GM23248 (cell line): ENCODE measurements around the gene ELANE. TPM values are rescaled to one million over a fixed set of nuclear protein-coding genes. Genes with fewer than 3 reads are reported as not detected.

Experiments used
- DNase-seq: peaks from one replicate; pipeline ENCODE4 v3.0.0-alpha.2; 2015
- H2AFZ ChIP-seq: fragments of 200-600 bp; sonication (generic); 2 replicates; pipeline ENCODE4 v1.6.1; 2016; ENCODE audit warnings: antibody characterized with exemption
- H3F3A ChIP-seq: fragments of 200-600 bp; sonication (generic); 2 replicates; pipeline ENCODE4 v1.6.1; 2016; ENCODE audit warnings: mild to moderate bottlenecking, antibody characterized with exemption, mixed run types; ENCODE audit not compliant: insufficient read depth
- H3K27ac ChIP-seq: fragments of 200-600 bp; sonication (generic); 2 replicates; pipeline ENCODE4 v1.5.1; 2016; ENCODE audit warnings: mild to moderate bottlenecking
- H3K27me3 ChIP-seq: fragments of 200-600 bp; sonication (generic); replicated peaks from 2 replicates; pipeline ENCODE4 v1.6.1; 2016; ENCODE audit warnings: mild to moderate bottlenecking; ENCODE audit not compliant: insufficient read depth
- H3K36me3 ChIP-seq: fragments of 200-600 bp; sonication (generic); 2 replicates; pipeline ENCODE4 v1.6.1; 2016; ENCODE audit warnings: low read depth, mild to moderate bottlenecking
- H3K4me1 ChIP-seq: fragments of 200-600 bp; sonication (generic); 2 replicates; pipeline ENCODE4 v1.6.1; 2016; ENCODE audit warnings: mild to moderate bottlenecking; ENCODE audit not compliant: insufficient read depth
- H3K4me2 ChIP-seq: fragments of 200-600 bp; sonication (generic); one replicate; pipeline ENCODE4 v1.6.1; 2016; ENCODE audit warnings: mild to moderate bottlenecking; ENCODE audit not compliant: unreplicated experiment
- H3K4me3 ChIP-seq: fragments of 200-600 bp; sonication (generic); 2 replicates; pipeline ENCODE4 v1.5.1; 2016; ENCODE audit warnings: mild to moderate bottlenecking
- H3K79me2 ChIP-seq: fragments of 200-600 bp; sonication (generic); 2 replicates; pipeline ENCODE4 v1.6.1; 2016; ENCODE audit warnings: mild to moderate bottlenecking; ENCODE audit not compliant: insufficient read depth
- H3K9ac ChIP-seq: fragments of 200-600 bp; sonication (generic); 2 replicates; pipeline ENCODE4 v1.6.1; 2016; ENCODE audit warnings: mild to moderate bottlenecking
- H3K9me2 ChIP-seq: fragments of 200-600 bp; sonication (generic); 2 replicates; pipeline ENCODE4 v1.6.1; 2016; ENCODE audit warnings: mixed run types, mild to moderate bottlenecking, moderate library complexity; ENCODE audit not compliant: insufficient read depth
- H3K9me3 ChIP-seq: fragments of 200-600 bp; sonication (generic); one replicate; pipeline ENCODE4 v1.6.1; 2017; ENCODE audit warnings: low read depth
- H4K20me1 ChIP-seq: fragments of 200-600 bp; sonication (generic); 2 replicates; pipeline ENCODE4 v1.6.0; 2016; ENCODE audit not compliant: insufficient read depth
- EZH2 ChIP-seq: fragments of 200-600 bp; sonication (generic); IDR thresholded peaks from 2 replicates; pipeline ENCODE4 v1.6.1; 2018; ENCODE audit warnings: antibody characterized with exemption, mild to moderate bottlenecking; ENCODE audit not compliant: insufficient read depth, poor library complexity, severe bottlenecking
- EZH2phosphoT487 ChIP-seq: fragments of 200-600 bp; sonication (generic); IDR thresholded peaks from 2 replicates; pipeline ENCODE4 v1.6.1; 2018; ENCODE audit warnings: antibody characterized with exemption, moderate library complexity, mild to moderate bottlenecking, low read depth; ENCODE audit not compliant: insufficient read depth
- WGBS, 2 experiments: methylation state at CpG; one replicate each; pipeline ENCODE4 v1.1.6; 2015 to 2017; ENCODE audit warnings: low lambda C conversion rate in 2 of 2, low coverage in 1 of 2; ENCODE audit errors: missing lambda C conversion rate in 2 of 2; 5-methylcytosine and 5-hydroxymethylcytosine counted together
- in situ Hi-C: fragments of 300-500 bp; cut with MboI; formaldehyde crosslinking; loops from 2 replicates; pipeline ENCODE4 v1.15.0; 2020
- polyA plus RNA-seq: library from polyadenylated mRNA; unstranded; fragments of >200 nt; fragmentation: Nextera tagmentation; extraction: Ambion mirVana; gene quantifications from 2 replicates; pipeline ENCODE4 v1.2.1, GENCODE V29; 2016
- total RNA-seq: library from RNA; depleted of rRNA; stranded (reverse); fragments of >200 nt; shearing (Covaris generic); gene quantifications from 2 replicates; pipeline ENCODE4 v1.2.3, GENCODE V29; 2014

ELANE gene
- total and polyA plus RNA-seq, 2 experiments from 2014 or later: 0.34 TPM; not detected in 1

DNA sequence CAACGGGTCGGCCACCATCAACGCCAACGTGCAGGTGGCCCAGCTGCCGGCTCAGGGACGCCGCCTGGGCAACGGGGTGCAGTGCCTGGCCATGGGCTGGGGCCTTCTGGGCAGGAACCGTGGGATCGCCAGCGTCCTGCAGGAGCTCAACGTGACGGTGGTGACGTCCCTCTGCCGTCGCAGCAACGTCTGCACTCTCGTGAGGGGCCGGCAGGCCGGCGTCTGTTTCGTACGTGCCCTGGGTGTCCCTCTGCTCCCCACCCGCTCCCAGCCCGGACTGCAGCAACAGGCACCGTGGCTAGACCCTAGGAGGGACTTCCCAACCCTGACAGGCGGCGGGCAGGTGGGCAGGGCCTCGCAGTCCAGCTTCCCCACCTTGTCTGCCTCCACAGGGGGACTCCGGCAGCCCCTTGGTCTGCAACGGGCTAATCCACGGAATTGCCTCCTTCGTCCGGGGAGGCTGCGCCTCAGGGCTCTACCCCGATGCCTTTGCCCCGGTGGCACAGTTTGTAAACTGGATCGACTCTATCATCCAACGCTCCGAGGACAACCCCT is 3.5 kb downstream of the ELANE start:
- no peak overlapping the region for H3K4me2 ChIP-seq
- H3K27me3 ChIP-seq: no peaks in the 10 kb centered on the region
- no peak overlapping the region for H2AFZ ChIP-seq
- H3K36me3 ChIP-seq: no peaks in the 10 kb centered on the region
- no peaks in the 10 kb centered on the region for H3K9me2 ChIP-seq
- DNase-seq: no peak
- no peaks in the 10 kb centered on the region for H3F3A ChIP-seq
- TF ChIP-seq EZH2 (no peak), EZH2phosphoT487 (no peak)
- H3K4me1 ChIP-seq: peaks cover 10% of the 10 kb centered on the region
- no peak overlapping the region for H3K9ac ChIP-seq
- WGBS, 2 experiments: 83 to 89% methylated on average over 31 to 40 of the region's 40 CpGs
- H3K79me2 ChIP-seq: no peaks in the 10 kb centered on the region
- no peaks in the 10 kb centered on the region for H3K9me3 ChIP-seq
- H3K4me3 ChIP-seq: no peak overlapping the region
- H4K20me1 ChIP-seq: no peaks in the 10 kb centered on the region
- H3K27ac ChIP-seq: no peak overlapping the region
- in situ Hi-C loops: no loop called here

- peaks cover 6% of the 10 kb centered on the region for H3K4me1 ChIP-seq
- TF ChIP-seq EZH2: no peak
- TF ChIP-seq EZH2phosphoT487: no peak
- H3K4me2 ChIP-seq: no peak overlapping the region
- H3F3A ChIP-seq: no peaks in the 10 kb centered on the region
- H3K27me3 ChIP-seq: no peaks in the 10 kb centered on the region
- in situ Hi-C loops: no loop called here
- H3K9ac ChIP-seq: no peak overlapping the region
- H3K27ac ChIP-seq: no peak overlapping the region
- no peaks in the 10 kb centered on the region for H3K9me3 ChIP-seq
- H3K36me3 ChIP-seq: no peaks in the 10 kb centered on the region
- no peaks in the 10 kb centered on the region for H4K20me1 ChIP-seq
- no peaks in the 10 kb centered on the region for H3K9me2 ChIP-seq
- no peak overlapping the region for H3K4me3 ChIP-seq
- no peak for DNase-seq
- no peak overlapping the region for H2AFZ ChIP-seq
- WGBS, 2 experiments: 68 to 71% methylated on average over 9 of the region's 9 CpGs
- no peaks in the 10 kb centered on the region for H3K79me2 ChIP-seq
These were observed 6.2 kb downstream of the ELANE start for GRCh38 chr19:858284-858683.

DNA sequence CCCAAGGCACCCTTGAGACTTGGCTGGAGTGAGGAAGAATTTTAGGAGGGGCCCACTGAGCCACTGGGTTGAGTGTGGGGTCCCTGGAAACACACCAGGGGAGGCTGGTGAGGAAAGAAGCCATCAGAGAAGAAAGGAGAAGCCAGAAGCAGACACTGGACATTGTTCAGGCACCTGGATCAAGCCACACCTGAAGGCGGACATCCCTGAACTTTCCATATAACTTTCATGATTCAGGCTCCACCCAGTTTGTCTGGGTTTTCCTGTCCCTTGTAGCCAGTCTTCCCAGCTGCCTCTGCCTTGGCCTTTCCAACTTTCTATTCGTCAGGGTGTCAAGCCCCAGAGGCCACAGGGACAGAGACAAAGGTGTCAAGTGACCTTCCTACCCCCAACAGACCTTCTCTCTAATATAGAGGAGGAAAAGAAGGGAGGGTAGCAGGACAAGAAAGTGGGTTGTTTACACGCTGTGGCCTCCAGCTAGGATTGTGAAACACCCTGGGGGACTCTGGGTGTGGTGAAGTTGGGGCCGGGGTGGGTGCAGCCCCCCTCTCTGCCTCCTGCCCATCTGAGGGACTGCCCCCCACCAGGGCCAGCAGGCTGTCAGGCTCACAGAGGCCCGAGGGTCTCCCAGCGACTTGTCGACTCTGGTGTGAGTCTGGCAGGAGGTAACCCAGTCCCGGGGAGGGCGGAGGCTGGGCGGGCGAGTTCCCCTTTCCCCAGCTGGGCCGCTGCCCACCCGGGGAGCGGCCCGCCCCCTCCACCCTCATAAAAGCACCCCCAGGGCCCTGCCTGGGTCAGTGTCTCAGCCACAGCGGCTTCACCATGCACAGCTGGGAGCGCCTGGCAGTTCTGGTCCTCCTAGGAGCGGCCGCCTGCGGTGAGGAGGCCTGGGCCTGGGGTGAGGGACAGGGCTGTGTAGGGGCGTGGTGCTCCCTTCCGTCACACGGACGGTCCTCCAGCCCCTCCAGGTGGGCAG is 7.1 kb downstream of the ELANE start, which contains the start of gene CFD:
Gene CFD (plus strand): TSS at position 797 of the 976 bp plus-strand sequence. CDS start 26 bp downstream, at position 823.
- Histone ChIP-seq H3K36me3 (no peaks in the 10 kb centered on the region), H3K4me2 (peak within 1 kb of the TSS; percentile 24), H3K79me2 (no peaks in the 10 kb centered on the region), H3K27ac (no peak within 1 kb of the TSS), H3K9me2 (no peaks in the 10 kb centered on the region), H3K4me1 (peaks cover 6% of the 10 kb centered on the region), H3K9me3 (no peaks in the 10 kb centered on the region), H3K4me3 (peak within 1 kb of the TSS; percentile 43), H3F3A (no peaks in the 10 kb centered on the region), H2AFZ (peak within 1 kb of the TSS; percentile 50), H3K9ac (peak within 1 kb of the TSS; percentile 42), H3K27me3 (no peaks in the 10 kb centered on the region), H4K20me1 (no peaks in the 10 kb centered on the region)
- TF ChIP-seq EZH2phosphoT487: no peak
- TF ChIP-seq EZH2: no peak
- DNase-seq: peak; percentile 36
- in situ Hi-C loops: no loop called here
- 15 to 17% methylated on average over 12 to 24 of the region's 24 CpGs for WGBS, 2 experiments

GRCh38 chr19:861141-861755 is 9.1 kb downstream of the ELANE start:
- in situ Hi-C loops: no loop called here
- H4K20me1 ChIP-seq: no peaks in the 10 kb centered on the region
- no peaks in the 10 kb centered on the region for H3F3A ChIP-seq
- WGBS, 2 experiments: 73 to 88% methylated on average over 8 to 34 of the region's 35 CpGs
- no peak overlapping the region for H3K4me2 ChIP-seq
- H3K27ac ChIP-seq: no peak overlapping the region
- H3K79me2 ChIP-seq: no peaks in the 10 kb centered on the region
- H2AFZ ChIP-seq: no peak overlapping the region
- H3K4me3 ChIP-seq: no peak overlapping the region
- H3K9me3 ChIP-seq: no peaks in the 10 kb centered on the region
- H3K9ac ChIP-seq: no peak overlapping the region
- no peaks in the 10 kb centered on the region for H3K36me3 ChIP-seq
- no peaks in the 10 kb centered on the region for H3K9me2 ChIP-seq
- TF ChIP-seq EZH2phosphoT487: no peak
- no peak for TF ChIP-seq EZH2
- DNase-seq: no peak
- peaks cover 6% of the 10 kb centered on the region for H3K4me1 ChIP-seq
- no peaks in the 10 kb centered on the region for H3K27me3 ChIP-seq
